HepG2 (cell line): ENCODE results near the gene SDE2. TPM values are rescaled to one million over a fixed set of nuclear protein-coding genes. Genes with fewer than 3 reads are reported as not detected.
A peak's percentile ranks its signal among the peaks of the same experiment; 100 is the strongest.

Experiments used
- CBX1 ChIP-seq: IDR thresholded peaks from one replicate; pipeline ENCODE4 v1.6.1; 2016; ENCODE audit warnings: antibody characterized with exemption, low read depth
- CBX5 ChIP-seq: sonication (generic); formaldehyde crosslinking; IDR thresholded peaks from 2 replicates; pipeline ENCODE4 v1.4.0; 2020; ENCODE audit warnings: missing genetic modification reagents, borderline replicate concordance
- EEA1 ChIP-seq: sonication (generic); formaldehyde crosslinking; IDR thresholded peaks from 2 replicates; pipeline ENCODE4 v1.5.1; 2020; ENCODE audit warnings: mild to moderate bottlenecking, missing genetic modification reagents, borderline replicate concordance
- GZF1 ChIP-seq: sonication (generic); formaldehyde crosslinking; IDR thresholded peaks from 2 replicates; pipeline ENCODE4 v1.5.1; 2020; ENCODE audit warnings: mild to moderate bottlenecking, missing genetic modification reagents
- HNRNPL ChIP-seq: fragments of 200-400 bp; formaldehyde crosslinking; IDR thresholded peaks from 2 replicates; pipeline ENCODE4 v1.6.1; 2017; ENCODE audit warnings: mild to moderate bottlenecking, low read depth, low read length
- MATR3 ChIP-seq: sonication (generic); formaldehyde crosslinking; IDR thresholded peaks from 2 replicates; pipeline ENCODE4 v1.4.0; 2020; ENCODE audit warnings: missing genetic modification reagents
- NFIB ChIP-seq: sonication (generic); formaldehyde crosslinking; IDR thresholded peaks from 2 replicates; pipeline ENCODE4 v1.9.0; 2021; ENCODE audit warnings: missing genetic modification reagents, mild to moderate bottlenecking, borderline replicate concordance
- ZBTB49 ChIP-seq: sonication (generic); formaldehyde crosslinking; IDR thresholded peaks from 2 replicates; pipeline ENCODE4 v1.4.0; 2020; ENCODE audit warnings: missing genetic modification reagents, borderline replicate concordance
- ZHX2 ChIP-seq, 2 experiments: sonication (generic) in 1 of 2; formaldehyde crosslinking in 1 of 2; IDR thresholded peaks; 2 replicates each; pipeline versions ENCODE4 v1.6.1 to v1.9.0; 2014 to 2022; ENCODE audit warnings: antibody characterized with exemption in 1 of 2, borderline replicate concordance in 1 of 2, inconsistent platforms in 1 of 2, low read depth in 1 of 2, missing genetic modification reagents in 1 of 2
- ZMYM4 ChIP-seq: sonication (generic); formaldehyde crosslinking; IDR thresholded peaks from 2 replicates; pipeline ENCODE4 v1.8.1; 2023; ENCODE audit warnings: mild to moderate bottlenecking, missing genetic modification reagents
- ZNF24 ChIP-seq: fragments of 450-650 bp; IDR thresholded peaks from 2 replicates; pipeline ENCODE4 v1.6.1; 2017; ENCODE audit warnings: antibody characterized with exemption, mild to moderate bottlenecking
- ZNF574 ChIP-seq: sonication (generic); formaldehyde crosslinking; IDR thresholded peaks from 2 replicates; pipeline ENCODE4 v1.4.0; 2020; ENCODE audit warnings: missing genetic modification reagents
- ZNF687 ChIP-seq: sonication (generic); formaldehyde crosslinking; IDR thresholded peaks from 2 replicates; pipeline ENCODE4 v1.5.1; 2020; ENCODE audit warnings: mild to moderate bottlenecking, missing genetic modification reagents, moderate library complexity
- polyA plus RNA-seq, 8 experiments: library from polyadenylated mRNA; depleted of rRNA in 3 of 8; stranded (reverse) in 7 of 8; unstranded in 1 of 8; fragments of >200 nt; fragmentation: Illumina TruSeq in 4 of 8; extraction: Trizol in 4 of 8; gene quantifications; 2 replicates each; pipeline versions ENCODE4 v1.2.1 to v1.2.3, GENCODE V29; 2011 to 2016; ENCODE audit warnings: low read depth in 4 of 8, missing spikeins in 1 of 8, mixed read lengths in 1 of 8; ENCODE audit not compliant: insufficient read depth in 1 of 8
- total RNA-seq, 5 experiments: library from RNA; depleted of rRNA; stranded (reverse); fragments of >200 nt; fragmentation: Illumina TruSeq; extraction: Trizol; gene quantifications; 2 replicates each; pipeline ENCODE4 v1.2.3, GENCODE V29; 2016; ENCODE audit warnings: low read depth in 1 of 5

The SDE2 gene
- total and polyA plus RNA-seq, 2 of the 13 experiments (the other 11 are each of a cell fraction or from before 2014, with no cell fraction given): 10.8 to 19.6 TPM

GRCh38 chr1:225962440-225962975 lies 36.6 kb downstream of the SDE2 start (continued):
- TF ChIP-seq ZNF574 (peak; percentile 32; the same call in 1 of the 2 replicates), GZF1 (no peak), ZMYM4 (CRISPR knock-in tag) (0 out of 2 replicates have a peak, but pooled peaks have one; percentile 31), ZNF24 (no peak), CBX1 (no peak), EEA1 (no peak), HNRNPL (peak; percentile 79), ZNF687 (CRISPR knock-in tag) (peak; percentile 39), MATR3 (no peak), ZHX2 (IDR thresholded peaks at IDR 0.05; ENCODE audit: low read depth) (no peak), ZHX2 (CRISPR knock-in tag; IDR thresholded peaks at IDR 0.05; ENCODE audit: borderline replicate concordance) (no peak), NFIB (CRISPR knock-in tag) (no peak), ZBTB49 (CRISPR knock-in tag) (no peak), CBX5 (CRISPR knock-in tag) (0 out of 2 replicates have a peak, but pooled peaks have one; percentile 24)
